Measurements from ENCODE around the gene PAEP.

Gene PAEP

GRCh38 chr9:135551456-135551855, 10.1 kb upstream of the PAEP start:
- DNase-seq, result no peak

DNA sequence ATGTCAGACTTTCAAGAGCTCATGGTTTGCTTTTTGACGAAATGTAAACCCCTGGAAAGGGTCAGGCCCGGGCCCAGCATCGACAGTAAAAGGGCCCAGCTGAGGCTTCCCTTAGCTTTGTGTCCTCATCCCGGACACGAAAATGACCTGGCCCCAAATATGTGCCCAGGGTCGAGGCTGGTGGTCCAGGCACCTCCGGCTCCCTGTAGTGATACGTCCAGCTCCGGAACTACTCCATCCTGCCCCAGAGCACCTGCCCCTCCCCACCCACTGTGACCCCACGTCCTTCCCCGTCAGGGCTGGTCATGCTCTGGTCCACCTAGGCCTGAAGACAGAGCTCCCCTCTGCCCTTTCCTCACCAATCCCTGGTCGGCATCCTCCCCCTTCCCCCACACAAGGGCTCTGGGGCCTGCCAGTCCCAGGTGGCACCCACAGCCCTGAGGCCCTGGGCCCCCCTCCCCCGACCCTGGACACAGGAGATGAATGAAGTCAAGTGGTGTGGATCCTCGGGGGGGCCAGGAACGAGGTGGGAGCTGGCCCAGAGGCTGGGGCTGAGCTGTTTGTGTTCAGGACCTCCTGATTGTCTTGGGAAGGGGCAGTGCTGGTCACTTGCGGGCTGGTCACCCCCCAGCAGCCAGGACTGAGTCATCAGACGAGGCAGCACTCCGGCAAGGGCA, 9.4 kb upstream of the PAEP start:
- no peak for DNase-seq

DNA sequence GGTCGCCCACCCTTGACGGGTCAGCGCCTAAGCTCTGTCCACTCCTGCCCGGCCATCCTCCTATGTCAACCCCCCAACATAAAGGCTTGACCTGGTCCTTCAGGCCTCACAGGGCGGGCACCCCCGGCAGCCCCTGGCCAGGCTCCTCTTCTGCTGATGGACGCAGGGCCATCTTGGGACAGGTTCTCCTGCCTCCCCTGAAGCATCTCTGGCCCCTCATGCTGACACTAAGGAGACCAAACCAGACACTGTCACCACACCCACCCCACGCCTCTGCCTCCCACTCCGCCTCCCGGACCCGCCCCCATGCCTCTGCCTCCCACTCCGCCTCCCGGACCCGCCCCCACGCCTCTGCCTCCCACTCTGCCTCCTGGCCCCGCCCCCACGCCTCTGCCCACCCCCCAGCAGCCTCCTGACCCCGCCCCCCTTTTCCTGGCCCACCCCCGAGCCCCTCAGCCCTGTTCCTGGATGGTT, 8.8 kb upstream of the PAEP start:
- no peak for DNase-seq

DNA sequence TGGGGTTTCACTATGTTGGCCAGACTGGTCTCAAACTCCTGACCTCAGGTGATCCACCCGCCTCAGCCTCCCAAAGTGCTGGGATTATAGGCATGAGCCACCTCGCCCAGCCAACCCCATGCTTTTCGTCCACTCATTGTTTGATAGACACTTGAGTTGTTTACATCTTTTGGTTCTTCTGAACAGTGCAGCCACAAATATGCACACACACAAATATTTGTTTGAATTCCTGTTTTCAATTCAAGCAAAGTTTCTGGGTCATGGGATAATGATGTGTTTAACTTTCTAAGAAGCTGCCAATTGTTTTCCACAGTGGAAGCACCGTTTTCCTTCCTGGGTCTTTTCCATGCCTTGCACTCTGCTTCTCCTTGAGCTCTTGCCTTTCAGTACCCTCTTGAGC, 6.8 kb upstream of the PAEP start:
- no peak for DNase-seq

- DNase-seq, result no peak
These were observed 6.4 kb upstream of the PAEP start for GRCh38 chr9:135555203-135555602.

DNA sequence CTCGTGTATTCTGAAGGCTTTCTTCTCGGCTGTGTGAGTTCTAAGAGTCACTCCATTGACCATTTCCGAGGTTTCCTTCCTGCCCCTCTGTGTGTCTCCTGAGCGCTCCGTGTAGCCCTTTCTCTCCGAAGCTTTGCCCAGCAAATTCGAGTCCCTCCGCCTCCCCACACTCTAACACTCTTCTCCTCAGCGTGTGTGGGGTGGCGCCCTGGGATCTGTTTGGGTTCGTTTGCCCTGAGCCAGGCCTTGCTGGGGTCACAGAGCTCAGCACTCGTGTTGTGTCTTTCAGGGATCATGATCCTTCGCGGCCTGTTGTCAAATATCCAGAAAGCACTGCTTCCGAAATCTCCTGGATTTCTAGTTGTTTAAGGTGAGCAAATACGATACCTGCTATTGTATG, 5.6 kb upstream of the PAEP start:
- DNase-seq, result no peak

DNA sequence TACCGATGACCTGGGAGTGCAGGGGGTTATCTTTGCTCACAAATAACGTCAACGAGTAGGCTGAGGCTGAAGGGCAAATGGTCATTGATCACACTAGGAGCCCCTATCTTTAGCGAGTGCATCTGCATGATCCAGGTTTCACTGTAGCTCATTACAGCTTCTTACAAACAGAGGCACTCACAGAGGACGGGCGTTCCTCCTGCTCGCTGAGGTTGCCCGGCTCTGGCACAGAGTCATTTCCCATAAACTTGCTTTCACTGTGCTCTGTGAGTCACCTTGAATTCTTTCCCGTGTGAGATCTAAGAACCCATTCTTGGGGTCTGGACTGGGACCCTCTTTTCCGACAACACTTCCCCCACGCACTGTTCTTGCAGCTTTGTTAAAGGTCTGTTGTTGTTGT, 1.9 kb upstream of the PAEP start:
- no peak for DNase-seq

DNA sequence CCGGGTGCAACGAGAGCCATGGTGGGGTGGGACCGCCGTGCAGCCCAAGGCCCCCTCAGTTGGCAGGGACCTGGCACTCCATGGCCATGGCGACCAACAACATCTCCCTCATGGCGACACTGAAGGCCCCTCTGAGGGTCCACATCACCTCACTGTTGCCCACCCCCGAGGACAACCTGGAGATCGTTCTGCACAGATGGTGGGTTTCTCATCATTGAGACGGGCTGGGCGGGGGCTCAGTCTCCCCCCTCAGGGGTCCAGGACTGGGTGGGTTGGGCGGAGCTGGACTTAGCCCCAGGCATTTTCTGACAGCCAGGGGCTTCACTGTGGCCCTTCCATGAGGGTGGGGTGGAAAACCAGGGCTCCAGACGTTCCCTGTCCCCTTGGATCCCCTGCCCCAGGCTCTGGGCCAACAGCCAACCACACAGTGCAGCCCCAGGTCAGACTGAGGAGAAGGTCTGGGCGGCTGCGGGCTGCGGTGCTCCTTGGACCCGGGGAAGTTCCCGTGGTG, 734 bp downstream of the PAEP start:
- no peak for DNase-seq

DNA sequence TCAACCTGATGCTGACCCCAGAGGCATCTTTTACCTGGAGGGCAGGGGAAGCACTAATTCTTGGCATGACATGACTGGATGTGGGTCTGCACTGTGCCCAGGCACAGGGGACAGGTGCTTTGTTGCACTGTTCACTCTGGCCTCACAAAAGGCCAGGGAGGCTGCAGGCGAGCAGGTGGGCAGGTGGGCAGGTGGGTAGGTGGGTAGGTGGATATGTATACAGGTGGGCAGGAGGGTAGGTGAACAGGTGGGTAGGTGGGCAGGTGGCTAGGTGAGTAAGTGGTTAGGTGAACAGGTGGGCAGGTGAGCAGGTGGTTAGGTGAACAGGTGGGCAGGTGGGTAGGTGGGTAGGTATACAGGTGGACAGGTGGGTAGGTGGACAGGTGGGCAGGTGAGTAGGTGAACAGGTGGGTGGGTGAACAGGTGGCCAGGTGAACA, 1.5 kb downstream of the PAEP start:
- no peak for DNase-seq

- no peak for DNase-seq
These were observed 2.3 kb downstream of the PAEP start for GRCh38 chr9:135563858-135564257.

DNA sequence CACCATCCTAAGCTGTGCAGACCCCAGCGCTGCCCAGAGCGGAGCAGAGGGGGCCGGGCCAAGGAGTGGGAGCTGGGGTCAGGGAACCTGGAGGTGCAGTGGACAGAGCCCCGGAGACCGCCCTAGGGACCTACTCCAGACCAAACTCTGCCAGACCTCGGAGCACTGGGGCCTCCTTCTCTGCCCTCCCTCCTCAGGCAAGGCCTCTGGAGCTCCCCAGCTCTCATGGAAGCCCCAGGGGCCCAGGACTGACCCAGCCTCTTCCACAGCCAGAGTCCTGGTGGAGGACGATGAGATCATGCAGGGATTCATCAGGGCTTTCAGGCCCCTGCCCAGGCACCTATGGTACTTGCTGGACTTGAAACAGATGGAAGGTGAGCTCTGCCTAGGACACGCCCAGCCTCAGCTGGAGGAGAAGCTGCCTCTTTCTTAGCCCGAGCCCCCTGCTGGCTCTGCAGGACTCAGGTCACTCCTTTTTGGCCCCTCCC, 3.6 kb downstream of the PAEP start:
- DNase-seq, result no peak

DNA sequence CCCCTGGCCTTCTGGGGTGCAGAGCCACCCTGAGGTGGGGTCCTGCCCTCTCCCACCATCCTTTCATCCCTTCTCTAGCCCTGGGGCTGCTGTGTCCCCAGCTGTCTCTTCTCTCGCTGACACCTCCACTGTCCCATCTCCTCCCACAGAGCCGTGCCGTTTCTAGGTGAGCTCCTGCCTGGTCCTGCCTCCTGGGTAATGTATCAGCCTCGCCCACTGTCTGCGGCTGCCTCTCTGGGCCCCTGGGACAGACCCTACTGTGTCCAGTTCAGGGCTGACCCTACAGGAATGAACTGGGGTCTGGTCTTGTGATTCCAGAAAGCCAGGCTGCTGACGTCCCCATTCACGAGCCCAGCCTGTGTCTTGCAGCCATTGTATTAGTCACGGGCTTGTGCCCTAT, 4.1 kb downstream of the PAEP start:
- no peak for DNase-seq

GRCh38 chr9:135566552-135566951, 5.0 kb downstream of the PAEP start:
- no peak for DNase-seq

DNA sequence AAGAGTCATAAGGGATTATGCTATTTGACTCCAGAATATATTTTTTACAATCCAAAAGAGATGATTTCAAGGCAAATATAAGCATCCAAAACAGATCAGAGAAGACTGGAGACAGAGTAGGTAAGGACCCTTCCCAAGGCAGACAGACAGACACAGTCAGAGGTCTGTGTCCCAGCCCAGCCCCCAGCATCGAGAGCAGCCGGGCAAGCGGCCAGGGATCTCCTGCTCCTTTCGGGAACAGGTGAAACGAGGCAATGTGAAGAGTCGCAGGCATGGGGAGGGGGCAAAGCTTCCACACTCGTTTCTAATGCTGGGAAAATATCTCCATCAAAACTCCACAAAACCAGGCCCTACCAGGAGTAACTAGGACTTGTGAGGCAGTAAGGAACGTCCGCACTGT, 5.8 kb downstream of the PAEP start:
- peak; percentile 65 for DNase-seq

DNA sequence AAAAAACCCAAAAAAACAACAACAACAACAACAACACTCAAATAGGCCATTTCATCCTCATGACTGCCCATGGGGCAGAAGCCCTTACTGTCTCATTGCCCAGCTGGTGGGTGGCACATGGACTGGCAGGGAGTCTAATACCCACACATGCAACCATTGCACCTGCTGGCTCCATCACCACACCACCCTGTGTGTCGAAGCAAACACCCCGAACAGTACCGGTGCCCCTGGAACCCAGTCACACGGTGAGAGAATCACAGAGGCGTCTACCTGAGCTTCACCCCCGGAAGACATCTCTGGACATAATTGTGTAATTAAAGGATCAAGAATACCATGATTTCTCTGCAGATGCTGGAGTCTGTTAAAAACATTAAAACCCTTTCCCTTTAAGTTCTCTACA, 6.5 kb downstream of the PAEP start:
- no peak for DNase-seq

- DNase-seq, result no peak
These were observed 8.9 kb downstream of the PAEP start for GRCh38 chr9:135570456-135570855.

DNA sequence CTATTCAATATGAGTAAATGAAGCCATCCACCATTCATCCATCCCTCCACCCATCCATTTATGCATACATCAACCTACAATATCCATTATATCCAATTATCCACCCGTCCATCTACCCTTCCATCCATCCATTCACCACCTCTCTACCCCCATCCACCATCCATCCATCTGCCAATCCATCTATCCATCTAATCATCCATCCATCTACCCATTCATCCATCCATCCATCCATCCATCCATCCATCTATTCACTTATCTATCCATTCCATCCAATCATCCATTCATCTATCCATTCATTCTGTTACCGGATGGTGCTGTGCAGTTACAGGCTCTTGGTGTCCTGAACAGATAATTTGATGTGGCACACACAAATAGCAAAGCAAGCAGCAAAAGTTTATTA, 10.7 kb downstream of the PAEP start:
- no peak for DNase-seq

- DNase-seq, result no peak
These were observed 11.6 kb downstream of the PAEP start for GRCh38 chr9:135573124-135573523.

DNA sequence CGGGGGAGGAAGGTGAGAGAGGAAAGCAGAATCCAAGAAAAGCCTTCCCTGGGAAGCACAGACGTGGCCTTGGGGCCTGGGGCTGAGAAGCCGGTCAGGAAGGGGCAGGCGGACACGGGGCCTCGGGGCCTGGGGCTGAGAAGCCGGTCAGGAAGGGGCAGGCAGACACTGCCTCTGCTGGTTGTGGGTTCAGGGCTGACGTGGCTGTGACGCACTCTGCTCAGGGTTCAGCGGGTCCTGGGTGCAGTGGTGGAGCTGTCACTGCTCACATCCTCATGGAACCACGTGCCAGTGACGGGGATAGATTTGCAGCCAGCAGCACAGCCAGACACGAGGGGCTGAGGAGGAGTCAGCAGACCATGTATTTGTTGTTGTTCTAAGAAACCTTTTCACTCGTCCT, 12.8 kb downstream of the PAEP start:
- no peak for DNase-seq

DNA sequence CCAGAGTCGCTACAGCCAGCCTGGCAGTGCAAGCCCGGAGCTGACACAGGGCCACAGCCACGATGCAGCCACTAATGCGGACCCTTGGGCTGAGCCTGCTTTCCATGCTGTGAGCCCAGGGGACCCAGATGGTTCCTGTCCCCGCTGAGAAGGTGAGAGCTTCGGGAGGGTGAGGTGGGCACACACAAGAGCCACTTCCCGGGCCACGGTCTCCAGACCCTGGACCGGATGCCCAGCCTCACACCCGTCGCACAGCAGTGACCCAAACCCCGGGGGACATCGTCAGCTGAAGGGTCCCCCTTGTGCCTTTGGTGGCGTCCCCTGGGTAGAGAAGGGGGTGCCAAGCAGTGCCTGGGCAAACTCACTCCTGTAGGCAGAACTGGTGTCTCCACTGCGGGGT, 13.4 kb downstream of the PAEP start:
- no peak for DNase-seq

GRCh38 chr9:135575995-135576631, 14.6 kb downstream of the PAEP start:
- no peak for DNase-seq

- no peak for DNase-seq
These were observed 15.7 kb downstream of the PAEP start for GRCh38 chr9:135577256-135577655.

DNA sequence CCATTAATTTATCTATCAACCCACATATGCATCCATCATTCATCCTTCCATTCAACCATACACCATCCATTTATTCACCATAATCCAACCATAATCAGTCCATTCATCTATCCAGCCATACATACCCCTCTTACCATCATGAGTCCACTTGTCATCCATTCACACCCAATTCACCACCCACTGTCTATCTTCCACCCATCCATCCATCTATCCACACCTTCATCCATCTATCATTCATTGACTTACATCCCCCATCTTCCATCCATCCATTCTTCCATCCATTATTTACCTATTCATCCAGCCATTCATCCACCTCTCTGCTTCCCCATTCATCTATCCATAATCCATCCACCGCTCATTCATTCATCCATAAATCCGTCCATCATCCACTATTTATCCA, 17.8 kb downstream of the PAEP start:
- DNase-seq, result no peak

GRCh38 chr9:135579889-135580660, 18.5 kb downstream of the PAEP start:
- no peak for DNase-seq
